GM21528 (cell line): ENCODE results near the gene GSPT1.
"Not testable (repeated sequence)": the region's sequence is repeated elsewhere in the genome, so short reads cannot be mapped to it uniquely, and the experiment has no call there.

ENCODE experiments used
- ATAC-seq: cut with Tn5 transposase; IDR thresholded peaks from one replicate; pipeline ENCODE4 v1.9.1; 2021; ENCODE audit warnings: mild to moderate bottlenecking, moderate library complexity; ENCODE audit not compliant: unreplicated experiment, low FRiP score

GSPT1 gene

GRCh38 chr16:11823645-11824044 is 92.1 kb downstream of the GSPT1 start:
- ATAC-seq: not testable (repeated sequence)

- no peak for ATAC-seq
Observed at GRCh38 chr16:11819798-11820197, 96.0 kb downstream of the GSPT1 start.

- ATAC-seq: not testable (repeated sequence)
Observed at GRCh38 chr16:11818970-11819369, 96.8 kb downstream of the GSPT1 start.
